DOHH2 (cell line): ENCODE results near the gene KCNN3.

Experiments
- EZH2phosphoT487 ChIP-seq: fragments of 200-600 bp; sonication (generic); IDR thresholded peaks from 2 replicates; pipeline ENCODE4 v1.6.1; 2017; ENCODE audit warnings: borderline replicate concordance, mild to moderate bottlenecking, antibody characterized with exemption, low read length, moderate library complexity, mixed read lengths
- TF ChIP-seq, protein P1 (sequence below): fragments of 200-600 bp; sonication (generic); IDR thresholded peaks from one replicate; pipeline ENCODE4 v1.5.1; 2014; ENCODE audit warnings: antibody characterized with exemption, mild to moderate bottlenecking, low read depth, low read length; ENCODE audit not compliant: poor library complexity, severe bottlenecking

DNA sequence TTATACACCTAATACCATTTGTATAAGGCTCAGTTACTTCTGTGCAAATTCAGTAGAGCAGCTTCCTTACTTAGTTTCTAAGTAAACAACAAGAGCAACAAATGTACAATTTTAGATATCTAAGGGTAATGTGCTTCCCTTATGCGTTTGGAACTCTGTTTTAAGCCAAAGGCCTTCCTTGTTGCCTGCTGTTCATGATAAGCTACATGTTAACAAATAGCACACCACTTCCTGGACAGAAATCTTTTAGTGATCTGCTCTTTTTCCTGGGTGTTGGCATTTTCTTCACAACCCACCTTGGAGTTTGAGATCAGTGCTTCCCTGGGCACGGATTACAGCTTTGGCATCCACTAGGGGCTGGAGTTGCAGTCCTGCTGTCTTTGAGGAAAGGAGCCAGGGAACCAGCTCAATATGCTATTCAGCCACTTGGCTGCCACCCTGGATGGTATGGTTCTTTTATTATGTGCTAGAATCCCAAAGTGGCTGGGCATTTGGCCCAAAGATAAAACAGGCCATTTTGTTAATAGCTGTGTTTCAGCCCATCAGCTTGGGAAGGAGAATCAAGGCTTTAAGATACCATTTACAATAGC lies 206.5 kb downstream of the KCNN3 start:
- TF ChIP-seq, protein P1, sequence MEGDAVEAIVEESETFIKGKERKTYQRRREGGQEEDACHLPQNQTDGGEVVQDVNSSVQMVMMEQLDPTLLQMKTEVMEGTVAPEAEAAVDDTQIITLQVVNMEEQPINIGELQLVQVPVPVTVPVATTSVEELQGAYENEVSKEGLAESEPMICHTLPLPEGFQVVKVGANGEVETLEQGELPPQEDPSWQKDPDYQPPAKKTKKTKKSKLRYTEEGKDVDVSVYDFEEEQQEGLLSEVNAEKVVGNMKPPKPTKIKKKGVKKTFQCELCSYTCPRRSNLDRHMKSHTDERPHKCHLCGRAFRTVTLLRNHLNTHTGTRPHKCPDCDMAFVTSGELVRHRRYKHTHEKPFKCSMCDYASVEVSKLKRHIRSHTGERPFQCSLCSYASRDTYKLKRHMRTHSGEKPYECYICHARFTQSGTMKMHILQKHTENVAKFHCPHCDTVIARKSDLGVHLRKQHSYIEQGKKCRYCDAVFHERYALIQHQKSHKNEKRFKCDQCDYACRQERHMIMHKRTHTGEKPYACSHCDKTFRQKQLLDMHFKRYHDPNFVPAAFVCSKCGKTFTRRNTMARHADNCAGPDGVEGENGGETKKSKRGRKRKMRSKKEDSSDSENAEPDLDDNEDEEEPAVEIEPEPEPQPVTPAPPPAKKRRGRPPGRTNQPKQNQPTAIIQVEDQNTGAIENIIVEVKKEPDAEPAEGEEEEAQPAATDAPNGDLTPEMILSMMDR: no peak
- TF ChIP-seq EZH2phosphoT487: no peak
